Breast epithelium (tissue), 4 donors: ENCODE results near the gene FOCAD. TPM values are rescaled to one million over a fixed set of nuclear protein-coding genes. Genes with fewer than 3 reads are reported as not detected.

Source experiments
- DNase-seq, 2 donors: peaks; one replicate each; pipeline ENCODE4 v3.0.0-alpha.2; 2019; ENCODE audit warnings: low spot score in 2 of 2
- H3K27ac ChIP-seq, 2 donors: fragments of 200-600 bp; sonication (generic) in 1 of 2; one replicate each; pipeline ENCODE4 v1.5.1; 2016 to 2019; ENCODE audit warnings: mild to moderate bottlenecking in 1 of 2
- H3K27me3 ChIP-seq, 2 donors: fragments of 200-600 bp; sonication (generic) in 1 of 2; one replicate each; pipeline versions ENCODE4 v1.5.1 to v1.6.0; 2017 to 2019; ENCODE audit warnings: control low read depth in 1 of 2, mild to moderate bottlenecking in 1 of 2
- H3K36me3 ChIP-seq: fragments of 200-600 bp; one replicate; pipeline ENCODE4 v1.5.1; 2019
- H3K4me1 ChIP-seq, 2 donors: fragments of 200-600 bp; sonication (generic); one replicate each; pipeline ENCODE4 v1.5.1; 2016 to 2019; ENCODE audit warnings: control low read depth in 1 of 2
- H3K4me3 ChIP-seq, 3 donors: fragments of 200-600 bp; sonication (generic); 1 replicate in 2 of 3; 2 replicates in 1 of 3; pipeline ENCODE4 v1.5.1; 2016 to 2019; ENCODE audit warnings: mild to moderate bottlenecking in 3 of 3, moderate library complexity in 2 of 3
- H3K9me3 ChIP-seq, 2 donors: fragments of 200-600 bp; sonication (generic) in 1 of 2; one replicate each; pipeline ENCODE4 v1.5.1; 2016 to 2019; ENCODE audit warnings: control low read depth in 1 of 2
- POLR2A ChIP-seq: fragments of 450-650 bp; IDR thresholded peaks from one replicate; pipeline ENCODE4 v1.6.1; 2016; ENCODE audit warnings: antibody characterized with exemption, mild to moderate bottlenecking, moderate library complexity
- POLR2AphosphoS5 ChIP-seq, 3 donors: sonication (generic); formaldehyde crosslinking; IDR thresholded peaks; one replicate each; pipeline ENCODE4 v1.6.1; 2017; ENCODE audit warnings: antibody characterized with exemption in 3 of 3
- intact Hi-C: fragments of 100-400 bp; cut with DNase I; formaldehyde crosslinking; loops from one replicate; pipeline ENCODE4 v1.15.1; 2023; ENCODE audit warnings: low total_unique reads
- total RNA-seq, 3 donors: library from RNA; depleted of rRNA; stranded (reverse); fragments of >200 nt; gene quantifications; one replicate each; pipeline ENCODE4 v1.1.0, GENCODE V29; 2016
- TF ChIP-seq, protein P1 (sequence below), 3 donors: fragments of 450-650 bp; IDR thresholded peaks; one replicate each; pipeline ENCODE4 v1.5.1; 2016 to 2017; ENCODE audit warnings: antibody characterized with exemption in 3 of 3, mild to moderate bottlenecking in 3 of 3, moderate library complexity in 3 of 3

FOCAD gene
- total RNA-seq, 3 donors from 2014 or later: 23.4 to 48.1 (median 36.7) TPM

DNA sequence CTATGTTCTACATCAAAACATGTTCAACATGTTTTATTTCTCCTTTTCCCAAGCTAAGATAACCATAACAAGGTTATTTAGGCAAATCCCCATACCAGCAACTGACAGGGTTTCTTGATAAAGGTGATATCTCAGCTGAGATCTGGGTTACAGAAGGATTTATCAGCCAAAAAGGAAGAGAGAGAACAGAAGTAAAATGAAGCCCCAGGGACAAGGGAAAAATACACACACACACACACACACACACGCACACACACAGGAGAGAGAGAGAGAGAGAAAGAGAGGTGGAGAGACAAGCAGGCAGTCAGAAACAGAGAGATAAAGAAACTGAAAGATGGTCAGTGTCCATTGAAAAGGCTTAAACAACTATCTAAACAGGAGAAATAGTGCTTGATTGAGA lies 42.0 kb upstream of the FOCAD start:
- no peak overlapping the region for H3K27ac ChIP-seq
- H3K36me3 ChIP-seq: no peaks in the 10 kb centered on the region
- no peak for DNase-seq
- TF ChIP-seq POLR2A: no peak
- TF ChIP-seq POLR2AphosphoS5 (IDR thresholded peaks at IDR 0.05): no peak
- TF ChIP-seq, protein P1, sequence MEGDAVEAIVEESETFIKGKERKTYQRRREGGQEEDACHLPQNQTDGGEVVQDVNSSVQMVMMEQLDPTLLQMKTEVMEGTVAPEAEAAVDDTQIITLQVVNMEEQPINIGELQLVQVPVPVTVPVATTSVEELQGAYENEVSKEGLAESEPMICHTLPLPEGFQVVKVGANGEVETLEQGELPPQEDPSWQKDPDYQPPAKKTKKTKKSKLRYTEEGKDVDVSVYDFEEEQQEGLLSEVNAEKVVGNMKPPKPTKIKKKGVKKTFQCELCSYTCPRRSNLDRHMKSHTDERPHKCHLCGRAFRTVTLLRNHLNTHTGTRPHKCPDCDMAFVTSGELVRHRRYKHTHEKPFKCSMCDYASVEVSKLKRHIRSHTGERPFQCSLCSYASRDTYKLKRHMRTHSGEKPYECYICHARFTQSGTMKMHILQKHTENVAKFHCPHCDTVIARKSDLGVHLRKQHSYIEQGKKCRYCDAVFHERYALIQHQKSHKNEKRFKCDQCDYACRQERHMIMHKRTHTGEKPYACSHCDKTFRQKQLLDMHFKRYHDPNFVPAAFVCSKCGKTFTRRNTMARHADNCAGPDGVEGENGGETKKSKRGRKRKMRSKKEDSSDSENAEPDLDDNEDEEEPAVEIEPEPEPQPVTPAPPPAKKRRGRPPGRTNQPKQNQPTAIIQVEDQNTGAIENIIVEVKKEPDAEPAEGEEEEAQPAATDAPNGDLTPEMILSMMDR (IDR thresholded peaks at IDR 0.05): no peak
- no peaks in the 10 kb centered on the region for H3K27me3 ChIP-seq
- intact Hi-C loops: no loop called here
- no peaks in the 10 kb centered on the region for H3K4me1 ChIP-seq
- H3K4me3 ChIP-seq: no peak overlapping the region
- no peaks in the 10 kb centered on the region for H3K9me3 ChIP-seq

DNA sequence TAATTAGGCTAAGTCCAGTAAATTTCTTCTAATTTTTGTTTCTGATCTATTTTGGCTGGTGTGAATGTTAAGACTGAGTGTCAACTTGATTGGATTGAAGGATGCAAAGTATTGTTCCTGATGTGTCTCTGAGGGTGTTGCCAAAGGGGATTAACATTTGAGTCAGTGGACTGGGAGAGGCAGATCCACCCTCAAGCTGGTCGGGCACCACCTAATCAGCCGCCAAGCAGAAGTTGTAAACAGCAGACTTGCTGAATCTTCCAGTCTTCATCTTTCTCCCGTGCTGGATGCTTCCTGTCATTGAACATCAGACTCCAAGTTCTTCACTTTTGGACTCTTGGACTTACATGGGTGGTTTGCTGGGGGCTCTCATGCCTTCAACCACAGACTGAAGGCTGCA lies 40.4 kb upstream of the FOCAD start:
- no peaks in the 10 kb centered on the region for H3K9me3 ChIP-seq
- no peaks in the 10 kb centered on the region for H3K27me3 ChIP-seq
- H3K4me3 ChIP-seq: no peak overlapping the region
- no peaks in the 10 kb centered on the region for H3K4me1 ChIP-seq
- TF ChIP-seq POLR2AphosphoS5 (IDR thresholded peaks at IDR 0.05): no peak
- TF ChIP-seq, protein P1 (IDR thresholded peaks at IDR 0.05): no peak
- no peak for TF ChIP-seq POLR2A
- intact Hi-C loops: no loop called here
- DNase-seq: no peak
- no peak overlapping the region for H3K27ac ChIP-seq
- H3K36me3 ChIP-seq: no peaks in the 10 kb centered on the region

DNA sequence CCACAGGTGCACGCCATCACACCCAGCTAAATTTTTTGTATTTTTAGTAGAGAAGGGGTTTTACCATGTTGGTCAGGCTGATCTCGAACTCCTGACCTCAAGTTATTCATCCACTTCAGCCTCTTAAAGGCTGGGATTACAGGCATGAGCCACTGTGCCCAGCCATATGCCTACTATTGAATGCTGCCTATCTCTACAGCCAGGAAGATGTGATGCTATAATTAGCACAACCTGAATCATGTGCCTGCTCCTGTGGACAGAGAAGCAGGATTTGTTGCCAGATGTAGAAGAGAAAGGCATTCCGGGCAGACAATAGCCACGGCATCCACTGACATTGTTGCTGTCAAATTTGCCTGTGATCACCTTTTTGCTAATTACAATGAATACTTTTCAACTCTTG lies 37.4 kb upstream of the FOCAD start:
- Histone ChIP-seq H3K27me3 (no peaks in the 10 kb centered on the region), H3K9me3 (no peaks in the 10 kb centered on the region), H3K4me1 (no peaks in the 10 kb centered on the region), H3K4me3 (no peak overlapping the region), H3K36me3 (no peaks in the 10 kb centered on the region), H3K27ac (no peak overlapping the region)
- intact Hi-C loops: no loop called here
- no peak for TF ChIP-seq POLR2AphosphoS5 (IDR thresholded peaks at IDR 0.05)
- TF ChIP-seq, protein P1 (IDR thresholded peaks at IDR 0.05): no peak
- TF ChIP-seq POLR2A: no peak
- no peak for DNase-seq

DNA sequence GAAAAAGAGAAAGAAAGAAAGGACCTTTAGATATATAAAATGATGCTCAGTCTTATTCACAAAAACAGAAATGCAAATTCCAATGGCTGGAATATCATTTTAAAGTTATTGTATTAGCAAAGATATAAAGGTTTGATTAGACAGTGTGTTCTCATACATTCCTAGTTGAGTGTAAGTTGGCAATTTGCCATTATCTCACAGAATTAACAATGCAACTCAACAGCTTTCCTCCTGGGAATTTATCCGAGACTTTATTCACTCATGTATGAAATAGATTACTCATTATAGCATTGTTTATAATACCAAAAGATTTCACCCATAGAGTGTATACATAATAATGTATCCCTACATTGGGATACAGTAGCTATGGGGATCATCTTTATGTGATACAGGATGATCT lies 34.7 kb upstream of the FOCAD start:
- intact Hi-C loops: no loop called here

DNA sequence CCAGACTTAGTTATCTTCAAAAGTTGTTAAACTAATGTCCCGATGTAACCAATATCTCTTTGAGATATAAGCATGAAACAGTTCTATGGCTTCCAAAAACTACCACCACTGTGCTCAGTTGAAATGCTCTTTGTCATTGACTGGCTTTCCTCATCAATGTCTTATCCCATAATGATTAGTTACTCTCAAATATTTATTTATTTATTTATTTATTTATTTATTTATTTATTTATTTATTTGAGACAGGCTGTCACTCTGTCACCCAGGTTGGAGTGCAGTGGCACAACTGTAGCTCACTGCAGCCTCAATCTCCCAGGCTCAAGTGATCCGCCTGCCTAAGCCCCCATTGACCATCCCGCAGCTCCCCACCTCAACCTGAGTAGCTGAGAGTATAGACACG lies 33.7 kb upstream of the FOCAD start:
- Histone ChIP-seq H3K9me3 (no peaks in the 10 kb centered on the region), H3K36me3 (no peaks in the 10 kb centered on the region), H3K27ac (no peak overlapping the region), H3K4me3 (no peak overlapping the region), H3K27me3 (no peaks in the 10 kb centered on the region), H3K4me1 (no peaks in the 10 kb centered on the region)
- intact Hi-C loops: no loop called here
- no peak for TF ChIP-seq POLR2A
- TF ChIP-seq, protein P1 (IDR thresholded peaks at IDR 0.05): no peak
- TF ChIP-seq POLR2AphosphoS5 (IDR thresholded peaks at IDR 0.05): no peak
- DNase-seq: no peak

More for the DNA sequence above, 34.7 kb upstream of the FOCAD start:
- no peak for DNase-seq
- Histone ChIP-seq H3K36me3 (no peaks in the 10 kb centered on the region), H3K4me1 (no peaks in the 10 kb centered on the region), H3K27ac (no peak overlapping the region), H3K9me3 (no peaks in the 10 kb centered on the region), H3K4me3 (no peak overlapping the region), H3K27me3 (no peaks in the 10 kb centered on the region)
- TF ChIP-seq, protein P1 (IDR thresholded peaks at IDR 0.05): no peak
- no peak for TF ChIP-seq POLR2AphosphoS5 (IDR thresholded peaks at IDR 0.05)
- no peak for TF ChIP-seq POLR2A
